ENCODE data around the gene SERPINB1.
"Not testable (repeated sequence)": the region's sequence is repeated elsewhere in the genome, so short reads cannot be mapped to it uniquely, and the experiment has no call there.

The SERPINB1 gene

GRCh38 chr6:2810092-2810671 lies 31.5 kb downstream of the SERPINB1 start:
- DNase-seq = no peak

- no peak for DNase-seq
These were observed 32.6 kb downstream of the SERPINB1 start for GRCh38 chr6:2809015-2809414.

GRCh38 chr6:2807342-2808090 lies 34.1 kb downstream of the SERPINB1 start:
- no peak for DNase-seq

- no peak for DNase-seq
These were observed 35.0 kb downstream of the SERPINB1 start for GRCh38 chr6:2806644-2807043.

- no peak for DNase-seq
These were observed 36.6 kb downstream of the SERPINB1 start for GRCh38 chr6:2805031-2805430.

GRCh38 chr6:2804516-2804915 lies 37.1 kb downstream of the SERPINB1 start:
- no peak for DNase-seq

- no peak for DNase-seq
These were observed 37.8 kb downstream of the SERPINB1 start for GRCh38 chr6:2803731-2804429.

- DNase-seq = no peak
These were observed 39.1 kb downstream of the SERPINB1 start for GRCh38 chr6:2802521-2803060.

- not testable (repeated sequence) for DNase-seq
These were observed 40.0 kb downstream of the SERPINB1 start for GRCh38 chr6:2801687-2802086.

GRCh38 chr6:2800552-2801316 lies 40.9 kb downstream of the SERPINB1 start:
- DNase-seq = no peak

GRCh38 chr6:2799936-2800527 lies 41.6 kb downstream of the SERPINB1 start:
- peak; percentile 67 for DNase-seq

GRCh38 chr6:2798586-2799134 lies 43.0 kb downstream of the SERPINB1 start:
- no peak for DNase-seq

GRCh38 chr6:2797564-2798031 lies 44.1 kb downstream of the SERPINB1 start:
- DNase-seq = no peak

- DNase-seq = no peak
These were observed 44.8 kb downstream of the SERPINB1 start for GRCh38 chr6:2796861-2797260.

- DNase-seq = peak; percentile 58
These were observed 45.7 kb downstream of the SERPINB1 start for GRCh38 chr6:2795956-2796355.

- no peak for DNase-seq
These were observed 46.5 kb downstream of the SERPINB1 start for GRCh38 chr6:2795162-2795561.

GRCh38 chr6:2794171-2794730 lies 47.4 kb downstream of the SERPINB1 start:
- DNase-seq = no peak

- peak; percentile 72 for DNase-seq
These were observed 48.0 kb downstream of the SERPINB1 start for GRCh38 chr6:2793534-2794151.

GRCh38 chr6:2792330-2793110 lies 49.1 kb downstream of the SERPINB1 start:
- peak; percentile 23 for DNase-seq

- no peak for DNase-seq
These were observed 50.2 kb downstream of the SERPINB1 start for GRCh38 chr6:2791450-2791974.

Measured in activated CD4-positive, alpha-beta T cell treated with anti-CD3 and anti-CD28 coated beads, Interleukin-2, Interleukin-6, amounts not matched to agents 100 ng/mL and 50 ng/mL, durations not matched to agents 16 hours and 8 hours (primary cell).